Measurements from ENCODE around the gene BICDL1.

DNA sequence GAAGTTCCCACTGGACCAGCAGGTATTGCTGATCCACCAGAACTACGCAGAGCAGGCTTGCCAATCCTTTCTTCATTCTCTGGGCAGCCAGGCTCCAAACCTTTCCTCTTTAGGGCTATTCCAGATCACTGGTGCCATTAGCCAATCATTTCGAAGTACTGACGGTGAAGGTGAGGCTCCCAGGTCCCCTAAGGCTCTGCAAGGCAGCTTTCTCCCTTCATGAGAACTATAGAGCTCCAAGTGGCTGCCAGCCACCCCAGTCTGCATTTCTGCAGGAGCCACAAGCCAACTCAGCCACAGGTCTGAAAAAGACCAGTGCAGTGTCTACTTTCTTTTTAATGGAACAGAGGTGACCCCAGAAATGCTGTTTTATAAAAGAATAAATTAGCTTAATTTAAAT is 78.9 kb downstream of the BICDL1 start:
- TF ChIP-seq EZH2 (IDR thresholded peaks at IDR 0.05; ENCODE audit: insufficient read depth, poor library complexity, severe bottlenecking) (no peak), EZH2phosphoT487 (IDR thresholded peaks at IDR 0.05; ENCODE audit: insufficient read depth, low read depth) (no peak)

Measured in GM23248 (cell line).